Activated CD4-positive, CD25-positive, alpha-beta regulatory T cell treated with anti-CD3 and anti-CD28 coated beads, Interleukin-2, amount 50 U/mL, for 72 hours (primary cell): ENCODE results near the gene PLA2G4D.

Experiments
- DNase-seq: peaks from one replicate; pipeline ENCODE4 v3.0.0; 2021

The PLA2G4D gene

GRCh38 chr15:42048821-42049200, 45.6 kb downstream of the PLA2G4D start:
- no peak for DNase-seq

- DNase-seq, result no peak
These were observed 46.1 kb downstream of the PLA2G4D start for GRCh38 chr15:42048080-42048820.

GRCh38 chr15:42046597-42046996, 47.8 kb downstream of the PLA2G4D start:
- DNase-seq, result no peak

GRCh38 chr15:42045211-42045615, 49.1 kb downstream of the PLA2G4D start:
- DNase-seq, result no peak

- no peak for DNase-seq
These were observed 51.6 kb downstream of the PLA2G4D start for GRCh38 chr15:42042602-42043400.

- DNase-seq, result no peak
These were observed 56.0 kb downstream of the PLA2G4D start for GRCh38 chr15:42038401-42038800.

DNA sequence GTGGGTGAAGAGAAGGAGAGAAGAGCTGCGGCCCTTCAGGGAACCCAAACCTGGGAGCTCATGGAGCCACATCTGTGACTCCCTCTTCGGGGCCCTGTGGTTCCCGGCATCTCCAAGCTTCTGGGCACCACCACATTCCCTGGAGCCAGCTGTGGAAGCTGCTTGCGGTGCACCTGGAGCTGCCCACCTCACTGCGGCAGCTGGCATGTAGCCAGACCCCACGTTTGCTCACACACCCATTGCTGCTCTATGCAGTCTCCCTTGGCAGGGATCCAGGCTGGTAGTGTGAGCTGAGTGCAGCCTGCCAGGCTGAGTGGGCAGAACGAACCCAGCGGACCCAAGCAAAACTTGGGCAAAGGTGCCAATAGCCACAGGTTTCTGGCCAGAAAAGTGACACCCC, 56.7 kb downstream of the PLA2G4D start:
- no peak for DNase-seq

- DNase-seq, result no peak
These were observed 57.4 kb downstream of the PLA2G4D start for GRCh38 chr15:42036966-42037365.

DNA sequence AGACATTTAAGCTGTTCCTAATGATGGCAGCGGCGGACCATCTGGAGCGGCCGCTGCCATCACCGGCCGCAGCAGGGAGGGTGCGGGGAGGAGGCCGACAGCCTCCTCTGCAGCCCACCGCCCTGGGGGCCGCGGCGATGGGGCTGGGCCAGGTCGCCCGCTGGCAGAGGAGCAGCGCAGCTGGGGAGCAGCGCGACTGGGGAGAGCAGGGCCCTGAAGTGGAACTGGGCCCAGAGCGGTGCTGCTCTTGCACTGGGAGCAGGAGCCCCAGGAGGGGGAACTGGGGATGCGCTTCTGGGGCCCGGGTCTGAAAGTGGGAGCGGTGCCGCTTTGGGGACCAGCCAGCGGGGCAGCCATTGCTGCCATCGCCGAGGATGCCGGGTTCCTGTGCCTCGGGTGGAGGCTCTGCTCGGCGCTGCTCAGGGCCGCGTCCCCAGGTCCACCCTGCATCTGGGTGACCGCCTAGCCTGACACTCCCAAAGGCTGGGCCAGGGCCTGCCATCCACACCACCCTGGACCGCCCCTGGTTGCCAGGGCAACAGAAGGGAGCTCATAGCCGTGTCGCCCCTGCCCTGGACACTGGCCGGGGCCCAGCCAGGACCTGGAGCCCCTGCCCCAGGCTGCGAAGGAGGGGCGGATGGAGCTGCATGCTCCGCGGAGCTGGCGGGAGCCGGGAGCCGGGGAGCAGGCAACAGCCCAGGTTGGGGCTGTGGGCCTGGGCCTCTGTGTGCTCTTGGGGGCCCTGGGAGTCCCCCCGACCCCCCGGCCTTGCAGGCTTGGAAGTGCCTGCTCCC, 58.1 kb downstream of the PLA2G4D start:
- no peak for DNase-seq

- no peak for DNase-seq
These were observed 59.0 kb downstream of the PLA2G4D start for GRCh38 chr15:42035435-42035761.

DNA sequence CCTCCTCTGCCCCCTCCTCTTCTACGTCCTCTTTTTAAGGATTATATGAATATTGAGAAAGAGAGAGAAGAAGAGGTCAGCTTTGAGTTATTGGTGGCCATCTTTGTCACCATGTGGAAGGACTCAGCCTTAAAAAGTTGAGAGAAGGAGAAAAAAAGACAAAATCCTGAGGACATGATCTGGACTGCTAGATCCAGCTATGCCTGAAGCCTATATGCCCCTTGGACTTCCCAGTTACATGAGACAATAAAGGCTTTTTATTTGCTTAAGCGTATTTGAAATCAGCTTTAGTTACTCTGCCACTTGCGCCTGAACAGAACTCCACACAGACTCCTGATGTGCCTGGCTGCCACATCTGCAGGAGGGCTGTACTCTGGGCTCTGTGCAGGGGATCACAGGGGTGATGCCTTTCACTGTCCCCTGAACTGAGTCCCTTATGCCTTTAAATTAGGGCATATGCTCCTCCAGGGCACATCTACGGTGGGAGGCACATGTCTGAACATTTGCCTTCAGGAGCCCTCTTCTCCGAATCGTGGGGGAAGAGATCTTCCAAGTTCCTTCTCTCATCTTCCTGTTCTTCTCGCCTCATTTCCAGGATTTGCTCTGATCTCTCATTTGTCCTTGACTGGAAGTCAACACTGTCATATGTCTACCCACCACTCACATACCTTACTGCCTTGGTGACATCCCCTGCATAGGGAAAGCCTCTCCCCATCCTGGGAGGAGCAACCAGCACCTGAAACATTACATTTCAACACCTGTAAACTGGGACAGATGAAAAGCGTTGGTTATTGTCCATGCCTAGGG, 59.5 kb downstream of the PLA2G4D start:
- no peak for DNase-seq

DNA sequence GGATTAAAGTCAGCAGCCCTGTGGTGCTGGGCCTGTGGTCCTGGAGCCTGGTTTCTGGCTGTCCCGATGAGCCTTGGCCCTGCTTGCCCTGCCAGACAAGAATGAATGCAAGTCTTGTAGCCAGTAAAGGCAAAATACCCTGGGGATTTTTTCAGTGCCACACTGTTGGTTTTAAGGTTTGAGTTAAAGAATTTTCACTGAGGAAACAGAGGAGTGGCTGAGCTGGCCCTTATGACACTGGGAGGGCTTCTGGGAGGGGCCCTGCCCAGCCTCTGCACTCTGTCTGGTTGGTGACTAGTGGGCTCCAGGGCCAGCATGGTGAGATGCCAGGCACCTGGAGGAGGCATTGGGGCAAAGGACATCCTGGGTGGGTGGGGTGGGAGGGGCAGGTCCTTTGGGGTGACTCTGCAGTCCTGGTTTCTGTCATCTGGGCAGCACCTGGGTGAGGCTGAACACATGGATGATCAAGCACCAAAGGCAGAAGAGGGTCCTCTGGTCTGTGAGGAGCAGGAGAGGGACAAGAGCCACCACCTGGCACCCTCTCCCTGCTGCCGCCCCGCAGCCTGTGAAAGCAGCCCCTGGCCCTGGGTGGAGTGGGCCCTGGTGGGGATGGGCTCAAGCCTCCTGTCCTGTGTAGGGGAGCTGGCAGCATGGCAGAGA, 61.0 kb downstream of the PLA2G4D start:
- no peak for DNase-seq

DNA sequence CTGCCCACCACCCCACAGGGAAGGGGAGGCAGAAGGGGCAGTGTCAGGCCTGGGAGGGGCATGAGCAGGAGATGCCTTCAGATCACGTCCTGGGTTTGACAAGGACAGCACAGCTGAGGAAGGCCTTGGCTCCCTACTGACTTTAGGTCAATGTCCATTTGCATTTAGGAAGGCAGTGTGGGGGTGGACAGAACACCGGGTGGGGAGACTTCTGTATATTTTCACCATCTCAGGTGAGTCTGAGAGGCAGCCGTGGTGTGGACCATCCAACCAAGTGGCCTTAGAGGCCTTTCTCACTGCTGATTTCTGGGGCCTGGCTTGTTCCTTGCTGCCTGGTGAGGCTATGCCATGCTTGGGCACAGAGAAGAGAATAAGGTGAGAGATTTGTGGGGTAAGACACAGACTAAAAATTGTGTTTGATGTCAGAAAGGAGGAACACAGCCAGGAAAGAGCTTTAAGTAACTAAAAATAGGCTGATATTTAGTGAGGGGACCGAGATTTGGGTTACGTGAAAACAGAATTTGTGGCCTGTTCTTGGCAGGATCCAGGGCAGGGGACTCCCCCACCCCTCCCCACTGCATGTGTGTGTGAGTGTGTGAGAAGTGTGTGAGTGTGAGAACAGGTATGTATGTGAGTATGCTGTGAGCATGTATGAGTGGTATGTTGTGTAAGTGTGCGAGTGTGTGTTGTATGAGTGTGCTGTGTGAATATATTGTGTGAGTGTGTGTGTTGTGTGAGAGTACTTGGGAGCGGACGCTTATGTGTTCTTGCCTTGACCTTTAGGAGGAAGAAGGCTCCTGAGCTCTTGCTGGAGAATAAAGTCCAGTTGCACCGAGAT, 61.8 kb downstream of the PLA2G4D start:
- no peak for DNase-seq

DNA sequence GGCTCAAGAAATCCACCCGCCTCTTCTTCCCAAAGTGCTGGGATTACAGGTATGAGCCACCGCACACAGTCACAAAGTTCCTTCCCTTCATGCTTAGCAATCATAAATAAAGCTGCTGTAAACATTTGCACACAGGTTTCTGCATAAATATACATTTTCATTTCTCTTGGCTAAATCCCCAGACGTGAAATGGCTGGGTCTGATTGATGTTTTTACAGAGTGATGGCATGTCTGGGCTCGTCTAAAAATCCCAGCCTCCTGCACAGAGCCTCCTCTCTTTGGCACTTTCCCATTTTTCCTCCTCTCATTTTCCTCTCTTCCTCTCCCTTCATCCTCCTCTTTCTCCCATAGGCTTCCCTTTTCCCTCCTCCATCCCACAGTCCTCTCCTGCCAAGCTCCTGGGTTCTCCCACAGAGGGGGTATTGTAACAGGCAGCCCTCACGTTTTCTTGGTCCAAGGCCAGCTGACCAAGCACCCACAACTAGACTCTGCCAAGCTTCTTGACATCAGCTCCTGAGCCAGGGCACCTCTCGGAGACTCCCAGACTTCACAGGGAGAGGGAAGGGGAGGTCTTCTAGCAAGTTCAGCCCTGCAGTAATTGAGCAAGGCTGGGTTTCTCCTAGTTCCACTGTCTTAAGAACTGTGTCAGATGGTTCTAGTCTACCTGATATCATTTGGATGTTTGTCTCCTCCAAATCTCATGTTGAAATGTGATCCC, 63.0 kb downstream of the PLA2G4D start:
- no peak for DNase-seq

DNA sequence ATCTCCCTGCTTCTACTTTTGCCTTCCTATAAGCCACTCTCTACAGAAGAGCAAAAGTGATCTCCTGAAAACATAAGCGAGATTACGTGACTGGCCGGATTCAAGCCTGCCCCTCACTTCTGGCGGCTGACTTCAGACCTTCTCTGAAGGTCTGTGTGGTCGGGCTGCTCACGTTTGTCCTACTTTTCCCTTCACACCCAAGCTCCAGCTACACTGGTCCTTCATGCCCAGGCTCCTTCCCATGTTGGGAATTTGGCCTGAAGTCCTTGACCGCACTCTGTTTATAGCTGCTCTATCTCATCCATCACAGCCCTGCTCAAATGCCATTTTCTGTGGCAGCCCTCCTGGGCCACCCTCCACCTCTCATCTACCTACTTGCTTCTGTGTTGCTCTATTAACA, 66.8 kb downstream of the PLA2G4D start:
- DNase-seq, result no peak

- DNase-seq, result no peak
These were observed 70.1 kb downstream of the PLA2G4D start for GRCh38 chr15:42024303-42024702.

GRCh38 chr15:42021593-42021992, 72.8 kb downstream of the PLA2G4D start:
- DNase-seq, result no peak

DNA sequence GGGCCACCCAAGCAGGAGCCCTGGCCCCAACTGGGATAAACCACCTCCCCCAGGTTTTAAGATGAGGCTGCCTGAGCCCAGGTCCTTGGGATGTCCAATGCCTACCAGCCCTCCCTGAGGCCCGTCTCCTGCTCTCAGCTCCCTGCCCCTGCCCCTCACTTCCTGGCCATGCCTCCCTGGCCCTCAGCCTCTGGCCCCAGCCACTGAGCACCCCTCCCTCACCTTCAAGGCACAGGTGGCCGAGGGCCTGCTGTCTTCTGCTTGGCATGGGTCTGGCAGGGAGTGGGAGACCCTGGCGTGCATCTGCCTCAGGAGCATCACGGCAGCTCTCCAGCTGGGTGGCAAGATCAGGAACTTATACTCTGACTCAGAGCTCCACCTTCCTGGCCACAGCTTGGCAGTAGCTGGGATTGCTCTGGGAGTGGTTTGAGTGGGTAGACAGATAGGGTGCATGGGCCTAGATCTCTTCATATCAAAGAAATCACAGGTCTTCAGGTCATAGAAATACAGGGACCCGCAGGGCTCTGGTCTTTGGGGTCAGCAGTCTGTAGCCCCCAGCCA, 73.6 kb downstream of the PLA2G4D start, which contains the start of gene PLA2G4E:
PLA2G4E (minus strand) TSS at position 330 of the 561 bp plus-strand sequence; CDS start at position 318, 12 bp downstream.
- no peak for DNase-seq

DNA sequence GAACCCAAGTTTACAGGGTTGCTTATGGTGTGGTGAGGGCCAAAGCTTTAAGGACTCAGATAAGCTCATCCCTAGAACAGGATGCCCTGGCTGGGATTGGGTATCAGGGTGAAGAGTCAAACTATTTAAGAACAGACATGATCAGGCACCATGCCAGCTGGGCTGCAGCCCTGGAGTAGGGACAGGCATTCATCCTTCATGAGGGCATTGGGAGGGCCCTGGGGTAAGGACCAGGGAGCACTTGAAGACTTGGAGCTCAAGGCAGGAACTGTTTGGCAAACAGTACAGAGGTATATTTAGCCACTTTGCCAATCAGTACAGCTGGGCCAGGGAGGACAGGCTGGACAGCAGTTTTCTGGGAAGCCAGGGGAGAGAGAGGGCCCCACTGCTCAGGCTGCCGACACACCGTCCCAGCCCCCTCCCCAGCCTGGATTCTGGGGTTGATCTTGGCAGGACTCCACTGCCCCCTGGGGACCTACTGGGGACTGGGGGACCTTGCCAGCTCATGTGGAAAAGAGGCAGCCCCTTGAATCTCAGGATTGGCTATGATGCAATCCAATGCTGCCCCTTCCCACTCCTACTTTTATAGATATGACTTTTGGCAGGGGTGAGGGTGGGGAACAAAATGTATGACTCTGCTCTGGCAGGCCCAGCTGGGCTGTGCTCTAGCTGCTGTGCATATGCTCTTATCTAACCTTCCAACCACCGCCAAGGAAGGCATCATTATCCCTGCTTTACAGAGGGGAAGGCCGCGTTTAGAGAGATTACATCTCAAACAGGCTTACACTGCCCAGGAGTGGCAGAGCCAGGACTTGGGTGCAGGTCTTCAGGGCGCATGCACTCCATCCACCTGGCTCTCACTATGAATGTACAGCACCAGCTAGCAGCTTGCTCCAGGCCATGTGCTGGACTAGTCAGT, 75.8 kb downstream of the PLA2G4D start:
- DNase-seq, result no peak
